ENCODE data around the gene CDA. TPM values are rescaled to one million over a fixed set of nuclear protein-coding genes. Genes with fewer than 3 reads are reported as not detected.

The CDA gene
- total RNA-seq, 1 donor = 7.5 TPM

DNA sequence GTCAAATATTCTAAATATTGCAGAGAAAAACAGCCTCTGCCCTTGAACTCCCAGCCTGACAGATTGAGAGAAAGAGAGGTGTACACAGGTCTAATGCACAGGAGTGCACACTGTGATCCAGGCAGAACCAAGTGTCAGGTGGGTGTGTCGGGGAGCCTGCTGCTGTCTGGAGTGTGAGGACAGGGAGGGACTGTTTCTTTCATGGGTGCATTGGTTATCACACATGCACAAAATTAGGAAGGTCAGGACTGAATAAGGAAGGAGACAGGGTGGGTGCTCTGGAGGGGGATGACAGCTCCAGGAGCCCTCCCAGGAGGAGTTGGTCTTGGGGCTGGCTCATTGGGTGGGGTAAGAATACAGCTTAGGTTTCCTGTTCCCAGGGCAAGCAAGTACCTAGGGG, 31.1 kb downstream of the CDA start:
- Histone ChIP-seq H3K4me1 (ENCODE audit: insufficient read depth, low read length) (no peaks in the 10 kb centered on the region), H3K27me3 (ENCODE audit: insufficient read depth, low read length) (no peaks in the 10 kb centered on the region), H3K4me3 (ENCODE audit: low read length) (no peak overlapping the region), H3K9me3 (ENCODE audit: low read depth, low read length) (no peaks in the 10 kb centered on the region)

DNA sequence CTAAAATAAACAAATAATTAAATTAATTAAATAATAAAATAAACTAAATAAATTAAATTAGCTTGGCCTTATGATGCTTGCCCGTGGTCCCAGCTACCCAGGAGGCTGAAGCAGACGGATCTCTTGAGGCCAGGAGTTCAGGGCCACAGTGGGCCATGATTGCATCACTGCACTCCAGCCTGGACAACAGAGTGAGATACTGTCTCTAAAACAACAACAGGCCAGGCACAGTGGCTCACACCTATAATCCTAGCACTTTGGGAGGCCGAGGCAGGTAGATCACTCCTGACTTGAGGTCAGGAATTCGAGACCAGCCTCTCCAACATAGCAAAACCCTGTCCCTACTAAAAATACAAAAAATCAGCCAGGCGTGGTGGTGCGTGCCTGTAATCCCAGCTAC, 32.1 kb downstream of the CDA start:
- Histone ChIP-seq H3K9me3 (ENCODE audit: low read depth, low read length) (no peaks in the 10 kb centered on the region), H3K4me3 (ENCODE audit: low read length) (no peak overlapping the region), H3K27me3 (ENCODE audit: insufficient read depth, low read length) (no peaks in the 10 kb centered on the region), H3K4me1 (ENCODE audit: insufficient read depth, low read length) (no peaks in the 10 kb centered on the region)

DNA sequence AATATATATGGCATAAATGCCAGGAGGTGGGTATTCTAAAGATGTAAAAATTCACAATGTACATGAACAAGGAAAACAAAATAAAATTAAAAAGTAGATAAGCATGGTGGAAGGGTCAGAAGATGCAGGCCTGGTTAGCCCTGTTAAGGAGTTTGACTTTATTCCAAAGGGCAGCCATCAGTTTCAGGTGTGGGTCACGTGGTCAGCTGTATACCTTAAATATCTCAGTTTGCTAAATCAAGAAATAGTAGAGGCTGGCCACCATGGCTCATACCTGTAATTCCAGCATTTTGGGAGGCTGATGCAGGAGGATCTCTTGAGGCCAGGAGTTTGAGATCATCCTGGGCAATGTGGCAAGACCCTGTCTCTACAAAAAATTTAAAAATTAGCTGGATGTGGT, 35.8 kb downstream of the CDA start:
- no peaks in the 10 kb centered on the region for H3K9me3 ChIP-seq (ENCODE audit: low read depth, low read length)
- H3K4me3 ChIP-seq (ENCODE audit: low read length) = no peak overlapping the region
- no peaks in the 10 kb centered on the region for H3K27me3 ChIP-seq (ENCODE audit: insufficient read depth, low read length)
- no peaks in the 10 kb centered on the region for H3K4me1 ChIP-seq (ENCODE audit: insufficient read depth, low read length)

DNA sequence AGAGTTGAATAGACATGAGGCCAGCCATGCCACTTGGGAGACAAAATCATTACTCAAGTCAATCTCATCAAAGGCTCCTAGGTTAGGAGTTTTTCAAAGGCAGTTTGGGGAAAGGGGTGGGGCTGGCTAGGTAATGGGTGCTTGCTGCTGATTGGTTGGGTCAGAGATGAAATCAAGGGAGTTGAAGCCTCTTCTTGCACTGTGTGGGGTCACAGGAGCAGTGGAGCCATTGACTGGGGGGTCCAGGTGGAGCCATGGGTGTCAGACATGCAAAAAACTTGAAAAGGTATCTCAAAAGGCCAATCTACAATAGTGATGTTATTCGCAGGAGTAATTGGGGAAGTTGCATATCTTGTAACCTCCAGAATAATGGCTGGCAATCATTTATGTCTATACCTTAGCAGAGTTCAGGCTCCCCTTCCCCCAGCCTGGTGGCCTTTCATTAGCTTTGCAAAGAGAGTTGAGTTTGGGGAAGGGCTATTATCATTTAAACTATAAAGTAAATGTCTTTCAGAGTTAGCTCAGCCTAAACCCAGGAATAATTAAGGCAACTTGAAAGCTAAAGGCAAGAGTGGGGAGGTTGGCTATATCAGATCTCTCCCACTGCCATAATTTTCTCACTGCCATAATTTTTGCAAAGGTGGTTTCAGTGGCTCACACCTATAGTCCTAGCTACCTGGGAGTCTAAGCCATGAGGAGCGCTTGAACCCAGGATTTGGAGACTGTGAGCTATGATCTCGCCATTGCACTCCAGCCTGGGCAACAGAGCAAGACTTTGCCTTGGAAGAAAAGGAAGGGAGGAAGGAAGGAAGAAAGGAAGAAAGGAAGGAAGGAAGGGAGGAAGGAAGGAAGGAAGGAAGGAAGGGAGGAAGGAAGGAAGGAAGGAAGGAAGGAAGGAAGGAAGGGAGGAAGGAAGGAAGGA, 36.5 kb downstream of the CDA start:
- no peak overlapping the region for H3K4me3 ChIP-seq (ENCODE audit: low read length)
- H3K4me1 ChIP-seq (ENCODE audit: insufficient read depth, low read length) = no peaks in the 10 kb centered on the region
- no peaks in the 10 kb centered on the region for H3K9me3 ChIP-seq (ENCODE audit: low read depth, low read length)
- H3K27me3 ChIP-seq (ENCODE audit: insufficient read depth, low read length) = no peaks in the 10 kb centered on the region

DNA sequence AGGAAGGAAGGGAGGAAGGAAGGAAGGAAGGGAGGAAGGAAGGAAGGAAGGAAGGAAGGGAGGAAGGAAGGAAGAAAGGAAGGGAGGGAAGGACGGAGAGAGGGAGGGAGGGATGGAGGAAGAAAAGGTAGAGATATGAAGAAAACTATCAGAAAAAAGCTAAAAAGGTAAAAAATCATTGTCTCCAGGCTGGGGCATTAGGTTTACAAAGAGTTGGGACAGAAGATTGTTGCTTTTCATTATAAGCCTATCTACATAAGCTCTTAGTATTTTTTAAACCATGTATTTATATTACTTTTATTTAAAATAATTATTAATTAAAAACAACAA, 37.2 kb downstream of the CDA start:
- no peaks in the 10 kb centered on the region for H3K27me3 ChIP-seq (ENCODE audit: insufficient read depth, low read length)
- no peaks in the 10 kb centered on the region for H3K9me3 ChIP-seq (ENCODE audit: low read depth, low read length)
- H3K4me3 ChIP-seq (ENCODE audit: low read length) = no peak overlapping the region
- H3K4me1 ChIP-seq (ENCODE audit: insufficient read depth, low read length) = no peaks in the 10 kb centered on the region

DNA sequence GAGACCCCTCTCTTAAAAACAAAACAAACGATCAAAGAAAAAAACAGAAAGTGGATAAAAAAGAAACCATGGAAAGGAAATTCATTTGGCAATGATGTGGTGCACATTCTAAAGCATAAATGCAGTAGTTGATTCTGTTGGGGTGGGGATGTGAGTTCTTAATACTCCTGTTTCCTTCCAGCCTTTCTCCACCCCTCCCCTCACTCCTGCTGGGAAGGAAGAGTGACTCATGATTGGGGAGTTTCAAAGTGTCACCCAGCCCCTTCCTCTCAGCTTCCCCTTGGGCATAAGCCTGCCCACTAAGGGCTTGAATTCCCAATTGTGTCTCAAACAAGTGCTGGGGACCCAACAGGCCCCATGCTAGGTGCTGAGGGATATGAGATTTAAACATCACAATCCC, 37.6 kb downstream of the CDA start:
- no peaks in the 10 kb centered on the region for H3K4me1 ChIP-seq (ENCODE audit: insufficient read depth, low read length)
- H3K27me3 ChIP-seq (ENCODE audit: insufficient read depth, low read length) = no peaks in the 10 kb centered on the region
- H3K4me3 ChIP-seq (ENCODE audit: low read length) = no peak overlapping the region
- no peaks in the 10 kb centered on the region for H3K9me3 ChIP-seq (ENCODE audit: low read depth, low read length)

DNA sequence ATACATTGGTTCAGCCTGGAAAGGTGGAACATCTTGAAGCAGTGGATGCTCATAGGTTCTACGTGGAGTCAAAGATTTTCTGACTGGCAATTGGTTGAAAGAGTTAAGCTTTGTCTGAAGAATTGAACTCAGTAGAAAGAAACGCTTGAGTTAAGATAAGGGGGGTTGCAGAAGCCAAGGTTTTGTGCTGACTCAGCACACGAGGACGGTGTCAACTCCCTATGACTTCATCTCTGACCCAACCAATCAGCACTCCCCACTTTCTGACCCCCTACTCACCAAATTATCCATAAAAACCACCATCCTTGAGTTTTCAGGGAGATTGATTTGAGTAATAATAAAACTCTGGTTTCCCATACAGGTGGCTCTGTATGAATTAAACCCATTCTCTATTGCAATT, 41.8 kb downstream of the CDA start:
- Histone ChIP-seq H3K9me3 (ENCODE audit: low read depth, low read length) (no peaks in the 10 kb centered on the region), H3K27me3 (ENCODE audit: insufficient read depth, low read length) (no peaks in the 10 kb centered on the region), H3K4me3 (ENCODE audit: low read length) (no peak overlapping the region), H3K4me1 (ENCODE audit: insufficient read depth, low read length) (peaks cover 19% of the 10 kb centered on the region)

DNA sequence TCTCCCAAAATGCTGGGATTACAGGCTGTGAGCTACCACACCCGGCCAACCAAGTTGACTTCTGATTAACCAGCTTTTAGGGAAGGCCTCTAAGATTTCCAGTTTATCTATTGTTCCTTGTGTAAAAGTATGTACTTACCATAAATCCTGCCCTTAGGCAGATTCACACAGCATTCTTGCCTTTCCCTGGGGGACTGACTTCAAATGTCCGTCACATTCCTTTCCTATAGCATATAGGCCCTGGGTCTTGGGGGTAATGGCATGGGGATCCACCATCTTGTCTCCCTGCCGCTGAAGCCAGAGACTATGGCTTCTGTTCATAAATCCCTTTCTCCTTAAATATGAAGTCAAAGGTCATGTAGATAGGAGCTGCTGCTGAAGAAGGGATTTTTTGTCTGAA, 43.5 kb downstream of the CDA start:
- peaks cover 19% of the 10 kb centered on the region for H3K4me1 ChIP-seq (ENCODE audit: insufficient read depth, low read length)
- no peak overlapping the region for H3K4me3 ChIP-seq (ENCODE audit: low read length)
- no peaks in the 10 kb centered on the region for H3K9me3 ChIP-seq (ENCODE audit: low read depth, low read length)
- H3K27me3 ChIP-seq (ENCODE audit: insufficient read depth, low read length) = no peaks in the 10 kb centered on the region

DNA sequence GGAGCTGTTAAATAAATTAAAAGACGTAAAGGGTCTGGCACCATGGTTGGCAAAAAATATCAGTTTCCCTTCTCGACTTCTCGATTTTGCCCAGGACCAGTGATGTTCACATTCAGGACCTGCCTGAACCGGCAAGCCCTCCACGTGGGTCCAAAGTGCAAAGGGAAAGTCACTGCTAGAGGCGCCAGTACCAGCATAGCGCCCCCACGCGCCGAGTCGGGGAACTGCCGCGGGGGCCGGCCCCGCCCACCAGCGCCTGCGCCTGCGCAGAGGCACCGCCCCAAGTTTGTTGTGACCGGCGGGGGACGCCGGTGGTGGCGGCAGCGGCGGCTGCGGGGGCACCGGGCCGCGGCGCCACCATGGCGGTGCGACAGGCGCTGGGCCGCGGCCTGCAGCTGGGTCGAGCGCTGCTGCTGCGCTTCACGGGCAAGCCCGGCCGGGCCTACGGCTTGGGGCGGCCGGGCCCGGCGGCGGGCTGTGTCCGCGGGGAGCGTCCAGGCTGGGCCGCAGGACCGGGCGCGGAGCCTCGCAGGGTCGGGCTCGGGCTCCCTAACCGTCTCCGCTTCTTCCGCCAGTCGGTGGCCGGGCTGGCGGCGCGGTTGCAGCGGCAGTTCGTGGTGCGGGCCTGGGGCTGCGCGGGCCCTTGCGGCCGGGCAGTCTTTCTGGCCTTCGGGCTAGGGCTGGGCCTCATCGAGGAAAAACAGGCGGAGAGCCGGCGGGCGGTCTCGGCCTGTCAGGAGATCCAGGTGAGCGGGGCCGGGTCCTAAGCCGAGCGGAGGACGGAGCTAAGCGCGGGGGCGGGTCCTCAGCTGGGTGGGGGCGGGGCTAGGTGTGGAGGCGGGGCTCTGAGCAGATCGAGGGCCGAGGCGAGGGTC, 44.5 kb downstream of the CDA start, which contains the start of gene PINK1:
Gene PINK1 (plus strand): TSS at position 269 of the 875 bp plus-strand sequence. CDS start 91 bp downstream, at position 360.
- peaks cover 19% of the 10 kb centered on the region for H3K4me1 ChIP-seq (ENCODE audit: insufficient read depth, low read length)
- H3K4me3 ChIP-seq (ENCODE audit: low read length) = peak within 1 kb of the TSS; percentile 85

DNA sequence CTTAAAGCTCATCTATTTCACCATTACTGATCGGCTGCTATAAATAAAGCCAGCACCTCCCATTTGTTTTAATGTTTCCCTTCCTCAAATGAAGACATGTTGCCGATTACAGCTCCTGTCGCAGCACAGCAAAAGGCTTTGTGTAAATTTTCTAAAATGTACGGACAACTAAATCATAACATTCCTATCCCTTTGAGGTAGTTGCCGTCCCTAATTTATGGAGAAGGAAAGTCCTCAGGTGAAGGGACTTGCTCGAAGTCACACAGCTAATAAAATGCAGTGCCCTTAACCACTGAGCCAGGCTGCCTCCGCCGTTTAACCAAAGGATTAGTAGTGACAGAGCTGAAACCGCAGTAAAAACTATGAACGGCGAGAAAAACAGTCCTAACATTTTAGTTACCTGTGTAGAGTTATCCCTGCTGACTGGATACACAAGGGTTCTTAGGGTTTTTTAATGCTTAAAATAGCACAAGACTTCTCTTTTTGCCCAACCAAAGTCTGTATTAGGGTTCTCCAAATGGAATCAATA, 45.2 kb downstream of the CDA start:
- Histone ChIP-seq H3K27me3 (ENCODE audit: insufficient read depth, low read length) (no peaks in the 10 kb centered on the region), H3K9me3 (ENCODE audit: low read depth, low read length) (no peaks in the 10 kb centered on the region), H3K4me1 (ENCODE audit: insufficient read depth, low read length) (peaks cover 19% of the 10 kb centered on the region), H3K4me3 (ENCODE audit: low read length) (peak overlapping the region; percentile 85)

More for the DNA sequence above, 44.5 kb downstream of the CDA start, which contains the start of gene PINK1:
- Histone ChIP-seq H3K9me3 (ENCODE audit: low read depth, low read length) (no peaks in the 10 kb centered on the region), H3K27me3 (ENCODE audit: insufficient read depth, low read length) (no peaks in the 10 kb centered on the region)

DNA sequence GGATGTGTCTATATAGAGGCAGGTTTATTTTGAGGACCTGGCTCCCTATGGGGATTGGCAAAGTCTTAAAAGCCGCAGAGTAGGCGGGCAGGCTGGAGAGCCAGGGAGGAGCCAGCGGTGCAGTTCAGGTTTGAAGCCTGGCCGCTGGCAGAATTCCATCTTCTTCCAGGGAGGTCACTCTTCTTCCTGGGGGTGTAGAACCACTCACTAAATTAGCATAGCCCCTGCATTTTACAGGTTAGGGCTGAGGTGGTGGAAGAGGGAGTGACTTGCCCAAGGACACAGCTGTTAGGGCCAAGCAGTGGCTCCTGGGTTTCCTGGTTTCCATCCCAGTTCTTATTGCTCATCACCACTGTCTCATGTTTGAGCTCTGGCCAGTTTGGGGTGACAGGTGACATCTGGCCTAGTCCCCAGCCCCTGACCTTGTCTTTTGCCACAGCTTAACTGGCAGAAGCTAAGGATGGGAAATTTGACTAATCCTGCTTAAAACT, 45.7 kb downstream of the CDA start:
- H3K9me3 ChIP-seq (ENCODE audit: low read depth, low read length) = no peaks in the 10 kb centered on the region
- H3K4me3 ChIP-seq (ENCODE audit: low read length) = peak overlapping the region; percentile 85
- H3K27me3 ChIP-seq (ENCODE audit: insufficient read depth, low read length) = no peaks in the 10 kb centered on the region
- peaks cover 19% of the 10 kb centered on the region for H3K4me1 ChIP-seq (ENCODE audit: insufficient read depth, low read length)

DNA sequence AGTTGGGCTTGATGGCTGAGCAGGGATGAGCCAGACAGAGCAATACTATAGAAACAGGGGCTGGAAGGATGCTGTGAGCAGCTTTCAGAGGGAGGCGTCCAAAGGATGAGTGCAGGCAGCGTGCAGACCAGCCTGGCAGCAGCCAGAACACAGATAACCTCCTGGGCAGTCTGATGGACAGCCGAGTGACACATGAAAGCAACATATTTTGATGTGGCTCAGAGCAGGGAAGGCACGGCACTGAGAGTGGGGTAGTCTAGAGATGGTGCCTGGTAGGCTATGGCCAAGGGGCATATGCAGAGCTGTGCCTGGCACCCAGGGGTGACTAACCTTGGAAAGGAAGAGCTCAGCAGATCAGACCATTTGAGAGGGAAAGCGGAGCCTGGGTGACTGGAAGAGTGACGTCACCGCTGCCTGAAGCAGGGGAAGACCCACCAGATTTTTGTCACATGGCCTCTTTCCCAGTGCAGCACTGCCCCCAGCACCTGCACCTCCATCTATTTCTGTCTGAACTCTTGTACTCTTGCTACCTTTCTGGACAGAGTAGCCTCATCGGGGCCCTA, 48.0 kb downstream of the CDA start:
- Histone ChIP-seq H3K4me3 (ENCODE audit: low read length) (no peak overlapping the region), H3K9me3 (ENCODE audit: low read depth, low read length) (no peaks in the 10 kb centered on the region), H3K4me1 (ENCODE audit: insufficient read depth, low read length) (peaks cover 19% of the 10 kb centered on the region), H3K27me3 (ENCODE audit: insufficient read depth, low read length) (no peaks in the 10 kb centered on the region)

DNA sequence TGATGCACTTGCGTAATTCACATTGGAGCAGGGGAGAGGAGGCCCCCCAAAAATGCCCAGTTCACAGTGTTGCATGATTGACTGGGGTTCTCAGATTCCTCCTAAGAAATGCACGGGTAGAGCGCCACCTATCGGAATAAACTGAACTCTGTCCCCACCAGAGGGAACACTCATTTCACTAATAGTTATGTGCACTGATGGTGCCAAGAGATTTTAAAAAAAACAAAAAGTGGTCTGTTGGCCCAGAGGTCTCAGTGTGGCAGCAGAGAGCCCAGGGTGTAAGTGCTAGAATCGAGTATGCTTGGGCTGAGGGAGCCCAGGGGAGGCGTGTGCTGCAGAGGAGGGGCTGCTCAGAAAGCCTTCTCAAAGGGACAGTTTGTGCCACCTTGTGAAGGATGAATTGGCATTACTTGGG, 51.3 kb downstream of the CDA start:
- Histone ChIP-seq H3K27me3 (ENCODE audit: insufficient read depth, low read length) (no peaks in the 10 kb centered on the region), H3K4me1 (ENCODE audit: insufficient read depth, low read length) (peaks cover under 1% of the 10 kb centered on the region), H3K4me3 (ENCODE audit: low read length) (no peak overlapping the region), H3K9me3 (ENCODE audit: low read depth, low read length) (no peaks in the 10 kb centered on the region)

DNA sequence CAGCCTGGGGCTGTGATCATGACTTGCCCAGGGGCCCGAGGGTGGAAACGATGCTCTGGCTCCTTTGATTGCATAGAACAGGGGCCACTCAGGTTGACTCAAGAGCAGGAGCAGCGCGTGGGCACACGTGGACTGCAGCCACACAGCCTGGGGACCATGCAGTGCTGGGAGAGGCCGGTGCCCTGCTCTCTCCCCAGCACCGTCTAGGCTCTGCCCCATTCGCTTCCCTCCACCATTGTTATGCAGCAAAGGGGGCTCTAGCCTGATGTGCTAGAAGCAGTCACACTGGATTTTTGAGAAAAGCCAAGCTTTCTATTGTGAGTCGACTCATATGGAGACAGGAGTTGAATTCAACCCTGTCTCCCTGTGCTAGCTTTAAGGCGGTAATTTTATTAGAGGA, 53.1 kb downstream of the CDA start:
- H3K9me3 ChIP-seq (ENCODE audit: low read depth, low read length) = no peaks in the 10 kb centered on the region
- no peaks in the 10 kb centered on the region for H3K27me3 ChIP-seq (ENCODE audit: insufficient read depth, low read length)
- H3K4me3 ChIP-seq (ENCODE audit: low read length) = no peak overlapping the region
- no peaks in the 10 kb centered on the region for H3K4me1 ChIP-seq (ENCODE audit: insufficient read depth, low read length)

DNA sequence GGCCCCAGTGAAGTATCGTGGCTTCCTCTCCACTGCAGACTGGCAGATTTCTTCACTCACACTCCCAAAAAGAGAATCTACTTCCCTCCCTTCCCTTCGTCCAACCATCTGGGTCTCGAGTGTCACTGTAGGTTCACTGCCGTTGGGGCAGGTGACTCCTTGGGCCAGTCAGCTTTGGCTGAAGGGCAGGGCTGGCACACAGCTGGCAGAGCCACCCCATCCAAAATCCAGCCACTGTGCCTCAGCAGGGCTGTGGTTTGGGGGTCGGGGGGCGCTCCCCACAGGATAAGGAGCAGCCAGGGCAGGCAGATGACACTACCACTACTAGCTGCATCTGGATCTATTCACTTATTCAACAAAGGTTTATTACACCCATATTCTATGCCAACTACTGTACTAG, 54.2 kb downstream of the CDA start:
- Histone ChIP-seq H3K4me3 (ENCODE audit: low read length) (no peak overlapping the region), H3K4me1 (ENCODE audit: insufficient read depth, low read length) (no peaks in the 10 kb centered on the region), H3K9me3 (ENCODE audit: low read depth, low read length) (no peaks in the 10 kb centered on the region), H3K27me3 (ENCODE audit: insufficient read depth, low read length) (no peaks in the 10 kb centered on the region)
